Kidney epithelial cell (primary cell): ENCODE results near the gene GLCE. TPM values are rescaled to one million over a fixed set of nuclear protein-coding genes. Genes with fewer than 3 reads are reported as not detected.
"Not testable (repeated sequence)": the region's sequence is repeated elsewhere in the genome, so short reads cannot be mapped to it uniquely, and the experiment has no call there.

ENCODE experiments used
- DNase-seq: peaks from one replicate; pipeline ENCODE4 v3.0.0-alpha.2; 2010; ENCODE audit warnings: low read depth
- H3K27me3 ChIP-seq: 2 replicates; pipeline ENCODE4 v1.6.0; 2011; ENCODE audit warnings: low read length; ENCODE audit not compliant: control insufficient read depth, insufficient read depth
- H3K36me3 ChIP-seq: 2 replicates; pipeline ENCODE4 v1.5.1; 2011; ENCODE audit warnings: low read length; ENCODE audit not compliant: control insufficient read depth, insufficient read depth
- H3K4me3 ChIP-seq: 2 replicates; pipeline ENCODE4 v1.5.1; 2011; ENCODE audit warnings: low read depth, mild to moderate bottlenecking, control low read depth, low read length
- CTCF ChIP-seq: IDR thresholded peaks from 2 replicates; pipeline ENCODE4 v1.5.1; 2011; ENCODE audit warnings: mild to moderate bottlenecking, moderate library complexity, low read length, control low read depth, inconsistent platforms; ENCODE audit not compliant: insufficient read depth, poor library complexity, severe bottlenecking
- total RNA-seq: library from RNA; depleted of rRNA; stranded (reverse); fragments of >200 nt; gene quantifications from 2 replicates; pipeline ENCODE4 v1.2.3, GENCODE V29; 2015

Gene GLCE
- total RNA-seq, 1 donor from 2014 or later = 11.0 TPM

DNA sequence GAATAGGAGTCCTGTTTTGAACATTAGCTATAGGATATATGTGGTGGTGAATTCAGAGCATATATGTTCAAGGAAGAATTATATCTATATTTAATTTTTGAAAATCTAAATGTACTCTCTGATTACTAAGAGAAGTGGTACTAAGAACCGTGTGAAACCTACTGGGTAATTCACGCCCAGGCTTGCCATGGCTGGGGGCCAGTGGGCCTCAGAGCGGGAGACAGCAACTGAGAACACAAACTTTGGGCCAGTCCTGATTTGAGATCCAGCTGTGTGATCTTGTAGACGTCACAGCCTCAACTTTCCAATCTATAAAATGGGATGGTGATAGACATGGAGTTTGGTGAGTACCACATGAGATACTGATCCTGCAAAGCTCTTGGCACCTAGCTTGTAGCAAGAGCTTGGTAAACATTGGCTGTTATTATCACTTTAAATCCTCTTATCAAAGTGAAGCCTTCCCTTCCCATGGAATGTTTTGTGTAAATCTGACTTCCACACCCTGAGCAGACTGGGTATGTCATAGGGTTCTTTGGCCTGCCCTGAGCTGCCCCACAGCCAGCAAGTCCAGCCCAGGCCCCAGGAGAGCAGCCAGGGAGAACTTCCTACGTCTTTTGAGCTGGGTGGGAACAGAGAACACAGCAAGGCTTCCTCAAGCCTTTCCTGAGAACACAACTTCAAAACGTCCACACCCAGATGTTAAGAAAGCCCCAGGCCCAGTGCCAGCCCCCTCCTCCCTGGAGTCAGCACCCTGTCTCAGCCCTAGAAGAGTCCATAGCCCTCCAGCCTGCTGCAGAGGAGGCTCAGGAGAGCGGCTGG is 130.1 kb downstream of the GLCE start:
- no peak for DNase-seq
- no peak for TF ChIP-seq CTCF

GRCh38 chr15:69291651-69292050 is 131.2 kb downstream of the GLCE start:
- not testable (repeated sequence) for H3K27me3 ChIP-seq

More for the DNA sequence above, 130.1 kb downstream of the GLCE start:
- no peaks in the 10 kb centered on the region for H3K27me3 ChIP-seq
- H3K36me3 ChIP-seq = no peaks in the 10 kb centered on the region
- H3K4me3 ChIP-seq = no peak overlapping the region

GRCh38 chr15:69292826-69293420 is 132.5 kb downstream of the GLCE start:
- Histone ChIP-seq H3K36me3 (no peaks in the 10 kb centered on the region), H3K27me3 (no peaks in the 10 kb centered on the region), H3K4me3 (no peak overlapping the region)
- DNase-seq = no peak
- no peak for TF ChIP-seq CTCF

More at GRCh38 chr15:69291651-69292050, 131.2 kb downstream of the GLCE start:
- not testable (repeated sequence) for H3K36me3 ChIP-seq, DNase-seq, H3K4me3 ChIP-seq

GRCh38 chr15:69293741-69294615 is 133.5 kb downstream of the GLCE start:
- no peak overlapping the region for H3K4me3 ChIP-seq
- TF ChIP-seq CTCF = no peak
- H3K27me3 ChIP-seq = peaks cover 5% of the 10 kb centered on the region
- no peaks in the 10 kb centered on the region for H3K36me3 ChIP-seq
- DNase-seq = no peak

DNA sequence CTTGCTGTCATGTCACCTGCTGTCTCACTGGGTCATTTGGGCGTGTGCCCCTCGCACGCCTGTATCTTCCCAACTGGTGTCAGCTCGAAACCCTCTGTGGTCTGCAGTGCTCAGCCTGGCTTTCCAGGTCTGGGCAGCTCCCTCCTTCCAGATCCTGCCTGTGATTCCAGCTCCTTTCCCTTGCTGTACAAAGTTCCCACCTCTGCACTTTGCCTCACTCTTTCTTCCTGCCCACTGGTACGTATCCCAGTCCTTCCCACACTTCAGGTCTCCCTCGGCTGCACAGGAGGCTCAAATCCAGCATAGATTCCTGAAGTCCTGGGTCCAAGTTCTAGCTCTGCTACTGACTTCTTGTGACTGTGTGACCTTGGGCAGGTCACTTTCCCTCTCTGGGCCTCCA is 136.2 kb downstream of the GLCE start:
- Histone ChIP-seq H3K4me3 (no peak overlapping the region), H3K36me3 (no peaks in the 10 kb centered on the region), H3K27me3 (peaks cover 16% of the 10 kb centered on the region)
- DNase-seq = no peak
- TF ChIP-seq CTCF = no peak
